K562 (cell line): ENCODE results near the gene CCSER1. TPM values are rescaled to one million over a fixed set of nuclear protein-coding genes. Genes with fewer than 3 reads are reported as not detected.

ENCODE experiments used
- ATAC-seq: fragments of 200-7000 bp; cut with Tn5 transposase; 3 replicates; pipeline ENCODE4 v1.9.1; 2020; ENCODE audit warnings: moderate library complexity
- BruUV-seq: library from RNA; stranded (reverse); fragments of 400-500 nt; replicated peaks from 2 replicates; lab custom pipeline; 2021; lab: Mats Ljungman, UMichigan
- CTCF ChIA-PET: fragments of 300-600 bp; formaldehyde crosslinking; extraction: SDS; loops from one replicate; lab custom pipeline; 2021; ENCODE audit warnings: low intra/inter-chr PET ratio; lab: Yijun Ruan, JAX
- POLR2A ChIA-PET: fragments of 300-600, 350-650 bp; sonication (Branson Sonifier 250); formaldehyde crosslinking; extraction: SDS; loops from one replicate; lab custom pipeline; 2021; ENCODE audit warnings: antibody characterized with exemption, inconsistent platforms; lab: Yijun Ruan, JAX
- DNase-seq, 4 experiments: peaks; one replicate each; pipeline versions ENCODE4 v3.0.0 to v3.0.0-alpha.2; 2011 to 2018; ENCODE audit warnings: low spot score in 3 of 4, mixed read lengths in 3 of 4; ENCODE audit errors: extremely low read depth in 1 of 4
- FAIRE-seq: peaks from 2 replicates; lab custom pipeline; 2011; peaks lifted over from hg19 to GRCh38; lab: Jason Lieb, UNC
- H2AFZ ChIP-seq: 2 replicates; pipeline ENCODE4 v1.6.0; 2011; ENCODE audit warnings: low read depth, low read length, control low read depth, inconsistent platforms
- H3K27ac ChIP-seq: fragments of 200-600 bp; 3 replicates; pipeline ENCODE4 v1.8.0; 2011; ENCODE audit warnings: low read depth, mild to moderate bottlenecking, control low read depth, inconsistent platforms, low read length, moderate library complexity, mixed read lengths; ENCODE audit errors: extremely low read depth
- H3K27me3 ChIP-seq, 2 experiments: fragments of 300-600 bp in 1 of 2; 2 replicates in 1 of 2; 3 replicates in 1 of 2; pipeline versions ENCODE4 v1.6.0 to v1.8.0; 2011; ENCODE audit warnings: inconsistent platforms in 2 of 2, low read length in 2 of 2, mild to moderate bottlenecking in 1 of 2, mixed read lengths in 1 of 2, moderate library complexity in 1 of 2; ENCODE audit not compliant: control insufficient read depth in 2 of 2, insufficient read depth in 2 of 2
- H3K36me3 ChIP-seq: fragments of 300-600 bp; 3 replicates; pipeline ENCODE4 v1.8.0; 2011; ENCODE audit warnings: mild to moderate bottlenecking, low read length, inconsistent platforms; ENCODE audit not compliant: control insufficient read depth, insufficient read depth
- H3K4me1 ChIP-seq, 2 experiments: fragments of 200-600 bp in 1 of 2; replicated peaks in 1 of 2; 2 replicates in 1 of 2; 3 replicates in 1 of 2; pipeline versions ENCODE4 v1.5.1 to v1.8.0; 2011; ENCODE audit warnings: inconsistent platforms in 2 of 2, low read length in 2 of 2, mild to moderate bottlenecking in 1 of 2, mixed read lengths in 1 of 2, moderate library complexity in 1 of 2; ENCODE audit not compliant: control insufficient read depth in 2 of 2, insufficient read depth in 2 of 2
- H3K4me2 ChIP-seq: 2 replicates; pipeline ENCODE4 v1.6.1; 2011; ENCODE audit warnings: low read length, control low read depth, inconsistent platforms, mixed read lengths; ENCODE audit not compliant: insufficient read depth
- H3K4me3 ChIP-seq: fragments of 200-600 bp; sonication (generic), shearing (Covaris generic); 2 replicates; pipeline ENCODE4 v1.5.1; 2016; ENCODE audit warnings: control low read depth, inconsistent platforms
- H3K79me2 ChIP-seq: fragments of 200-600 bp; 3 replicates; pipeline ENCODE4 v1.8.0; 2011; ENCODE audit warnings: low read length, inconsistent platforms; ENCODE audit not compliant: control insufficient read depth, insufficient read depth
- H3K9ac ChIP-seq, 2 experiments: 2 replicates each; pipeline versions ENCODE4 v1.6.0 to v1.6.1; 2011; ENCODE audit warnings: low read depth in 2 of 2, low read length in 2 of 2, control low read depth in 1 of 2, inconsistent platforms in 1 of 2, mild to moderate bottlenecking in 1 of 2, mixed read lengths in 1 of 2; ENCODE audit not compliant: insufficient read depth in 1 of 2
- H3K9me1 ChIP-seq: one replicate; pipeline ENCODE4 v1.6.0; 2011; ENCODE audit warnings: inconsistent platforms, mild to moderate bottlenecking, low read length, moderate library complexity; ENCODE audit not compliant: control insufficient read depth, insufficient read depth
- H3K9me3 ChIP-seq: replicated peaks from 2 replicates; pipeline ENCODE4 v1.5.1; 2011; ENCODE audit warnings: low read depth, low read length, inconsistent platforms; ENCODE audit not compliant: control insufficient read depth, insufficient read depth
- H4K20me1 ChIP-seq: replicated peaks from 2 replicates; pipeline ENCODE4 v1.6.1; 2011; ENCODE audit warnings: low read length, inconsistent platforms, mixed read lengths; ENCODE audit not compliant: control insufficient read depth, insufficient read depth
- WHSC1 ChIP-seq: IDR thresholded peaks from one replicate; pipeline ENCODE4 v1.6.1; 2012; ENCODE audit warnings: low read length, control low read depth, inconsistent platforms
- ZFP30 ChIP-seq: fragments of 250-450 bp; sonication (Bioruptor Pico); IDR thresholded peaks from 2 replicates; pipeline ENCODE4 v1.8.0; 2022; ENCODE audit warnings: moderate library complexity, mild to moderate bottlenecking, inconsistent platforms, borderline replicate concordance
- WGBS: fragments of 100-300 bp; shearing (Covaris generic); methylation state at CpG from one replicate; pipeline ENCODE4 v1.1.6; 2016; ENCODE audit warnings: low coverage, mixed read lengths; ENCODE audit not compliant: insufficient coverage; ENCODE audit errors: missing lambda C conversion rate; 5-methylcytosine and 5-hydroxymethylcytosine counted together
- in situ Hi-C: fragments of 300-500 bp; cut with MboI; formaldehyde crosslinking; loops from 4 replicates; pipeline ENCODE4 v1.15.0; 2018; ENCODE audit warnings: inconsistent platforms, mixed read lengths
- intact Hi-C: fragments of 100-400 bp; cut with micrococcal nuclease; formaldehyde crosslinking; loops from 2 replicates; pipeline ENCODE4 v1.14.2; 2022
- polyA plus RNA-seq, 8 experiments: library from polyadenylated mRNA; depleted of rRNA in 4 of 8; stranded (reverse) in 5 of 8; unstranded in 3 of 8; fragments of >200 nt; fragmentation: Nextera tagmentation in 2 of 8; fragmentation: Illumina TruSeq in 1 of 8; extraction: Ambion mirVana in 2 of 8; extraction: Trizol in 1 of 8; gene quantifications; 2 replicates each; pipeline versions ENCODE4 v1.2.1 to v1.2.3, GENCODE V29; 2011 to 2014; ENCODE audit warnings: inconsistent platforms in 1 of 8, missing spikeins in 1 of 8
- total RNA-seq, 7 experiments: library from RNA; depleted of rRNA in 6 of 7; stranded (reverse); fragments of >200 nt in 6 of 7; fragmentation: Illumina TruSeq in 2 of 7; extraction: Trizol in 2 of 7; gene quantifications; 2 replicates each; pipeline versions ENCODE4 v1.2.1 to v1.2.3, GENCODE V29; 2011 to 2021; ENCODE audit warnings: low replicate concordance in 1 of 7
- TF ChIP-seq, protein P1 (sequence below): fragments of 200-400 bp; formaldehyde crosslinking; IDR thresholded peaks from 2 replicates; pipeline ENCODE4 v1.6.1; 2017; ENCODE audit warnings: mild to moderate bottlenecking, low read depth, low read length, moderate library complexity
- TF ChIP-seq, protein P2 (sequence below): IDR thresholded peaks from 3 replicates; pipeline ENCODE4 v1.6.1; 2011; ENCODE audit warnings: borderline replicate concordance, mild to moderate bottlenecking, moderate library complexity; ENCODE audit not compliant: insufficient read length; ENCODE audit errors: extremely low read depth
- TF ChIP-seq, protein P3 (sequence below): sonication (generic); formaldehyde crosslinking; IDR thresholded peaks from 2 replicates; pipeline ENCODE4 v1.8.0; 2022; ENCODE audit warnings: missing genetic modification reagents, mild to moderate bottlenecking, borderline replicate concordance

Gene CCSER1
- total and polyA plus RNA-seq, 9 of the 15 experiments (the other 6 are each of a cell fraction or from before 2014, with no cell fraction given): not detected

DNA sequence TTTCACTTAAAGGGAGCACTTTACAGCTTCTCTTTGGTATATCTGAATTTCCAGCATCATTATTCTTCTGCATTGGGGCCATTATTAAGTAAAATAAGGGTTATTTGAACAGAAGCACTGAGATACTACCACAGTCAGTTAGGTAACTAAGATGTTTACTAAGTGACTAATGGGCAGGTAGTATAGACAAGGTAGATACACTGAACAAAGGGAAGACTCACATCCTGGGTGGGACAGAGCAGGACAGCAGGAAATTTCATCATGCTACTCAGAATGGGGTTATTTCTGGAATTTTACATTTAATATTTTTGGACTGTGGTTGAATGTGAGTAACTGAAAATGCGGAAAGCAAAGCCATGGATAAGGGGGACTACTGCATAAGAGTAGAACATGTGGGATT lies 316.0 kb downstream of the CCSER1 start:
- Histone ChIP-seq H3K4me2 (no peak overlapping the region), H3K27ac (no peak overlapping the region), H3K4me3 (no peak overlapping the region), H3K27me3 (no peaks in the 10 kb centered on the region), H3K4me1 (no peaks in the 10 kb centered on the region), H3K36me3 (no peaks in the 10 kb centered on the region), H3K9ac (no peak overlapping the region), H3K79me2 (no peaks in the 10 kb centered on the region), H4K20me1 (no peaks in the 10 kb centered on the region), H2AFZ (no peak overlapping the region), H3K9me1 (no peaks in the 10 kb centered on the region), H3K9me3 (no peaks in the 10 kb centered on the region)
- ATAC-seq (no peak), DNase-seq (no peak)
- in situ Hi-C loops (no loop called here), intact Hi-C loops (no loop called here)
- ChIA-PET CTCF (no interaction called here), POLR2A (no interaction called here)
- BruUV-seq: no TSS peak
- TF ChIP-seq, protein P1, sequence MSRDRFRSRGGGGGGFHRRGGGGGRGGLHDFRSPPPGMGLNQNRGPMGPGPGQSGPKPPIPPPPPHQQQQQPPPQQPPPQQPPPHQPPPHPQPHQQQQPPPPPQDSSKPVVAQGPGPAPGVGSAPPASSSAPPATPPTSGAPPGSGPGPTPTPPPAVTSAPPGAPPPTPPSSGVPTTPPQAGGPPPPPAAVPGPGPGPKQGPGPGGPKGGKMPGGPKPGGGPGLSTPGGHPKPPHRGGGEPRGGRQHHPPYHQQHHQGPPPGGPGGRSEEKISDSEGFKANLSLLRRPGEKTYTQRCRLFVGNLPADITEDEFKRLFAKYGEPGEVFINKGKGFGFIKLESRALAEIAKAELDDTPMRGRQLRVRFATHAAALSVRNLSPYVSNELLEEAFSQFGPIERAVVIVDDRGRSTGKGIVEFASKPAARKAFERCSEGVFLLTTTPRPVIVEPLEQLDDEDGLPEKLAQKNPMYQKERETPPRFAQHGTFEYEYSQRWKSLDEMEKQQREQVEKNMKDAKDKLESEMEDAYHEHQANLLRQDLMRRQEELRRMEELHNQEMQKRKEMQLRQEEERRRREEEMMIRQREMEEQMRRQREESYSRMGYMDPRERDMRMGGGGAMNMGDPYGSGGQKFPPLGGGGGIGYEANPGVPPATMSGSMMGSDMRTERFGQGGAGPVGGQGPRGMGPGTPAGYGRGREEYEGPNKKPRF: no peak
- TF ChIP-seq, protein P2, sequence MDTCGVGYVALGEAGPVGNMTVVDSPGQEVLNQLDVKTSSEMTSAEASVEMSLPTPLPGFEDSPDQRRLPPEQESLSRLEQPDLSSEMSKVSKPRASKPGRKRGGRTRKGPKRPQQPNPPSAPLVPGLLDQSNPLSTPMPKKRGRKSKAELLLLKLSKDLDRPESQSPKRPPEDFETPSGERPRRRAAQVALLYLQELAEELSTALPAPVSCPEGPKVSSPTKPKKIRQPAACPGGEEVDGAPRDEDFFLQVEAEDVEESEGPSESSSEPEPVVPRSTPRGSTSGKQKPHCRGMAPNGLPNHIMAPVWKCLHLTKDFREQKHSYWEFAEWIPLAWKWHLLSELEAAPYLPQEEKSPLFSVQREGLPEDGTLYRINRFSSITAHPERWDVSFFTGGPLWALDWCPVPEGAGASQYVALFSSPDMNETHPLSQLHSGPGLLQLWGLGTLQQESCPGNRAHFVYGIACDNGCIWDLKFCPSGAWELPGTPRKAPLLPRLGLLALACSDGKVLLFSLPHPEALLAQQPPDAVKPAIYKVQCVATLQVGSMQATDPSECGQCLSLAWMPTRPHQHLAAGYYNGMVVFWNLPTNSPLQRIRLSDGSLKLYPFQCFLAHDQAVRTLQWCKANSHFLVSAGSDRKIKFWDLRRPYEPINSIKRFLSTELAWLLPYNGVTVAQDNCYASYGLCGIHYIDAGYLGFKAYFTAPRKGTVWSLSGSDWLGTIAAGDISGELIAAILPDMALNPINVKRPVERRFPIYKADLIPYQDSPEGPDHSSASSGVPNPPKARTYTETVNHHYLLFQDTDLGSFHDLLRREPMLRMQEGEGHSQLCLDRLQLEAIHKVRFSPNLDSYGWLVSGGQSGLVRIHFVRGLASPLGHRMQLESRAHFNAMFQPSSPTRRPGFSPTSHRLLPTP: no peak
- TF ChIP-seq ZFP30 (CRISPR knock-in tag): no peak
- TF ChIP-seq, protein P3, sequence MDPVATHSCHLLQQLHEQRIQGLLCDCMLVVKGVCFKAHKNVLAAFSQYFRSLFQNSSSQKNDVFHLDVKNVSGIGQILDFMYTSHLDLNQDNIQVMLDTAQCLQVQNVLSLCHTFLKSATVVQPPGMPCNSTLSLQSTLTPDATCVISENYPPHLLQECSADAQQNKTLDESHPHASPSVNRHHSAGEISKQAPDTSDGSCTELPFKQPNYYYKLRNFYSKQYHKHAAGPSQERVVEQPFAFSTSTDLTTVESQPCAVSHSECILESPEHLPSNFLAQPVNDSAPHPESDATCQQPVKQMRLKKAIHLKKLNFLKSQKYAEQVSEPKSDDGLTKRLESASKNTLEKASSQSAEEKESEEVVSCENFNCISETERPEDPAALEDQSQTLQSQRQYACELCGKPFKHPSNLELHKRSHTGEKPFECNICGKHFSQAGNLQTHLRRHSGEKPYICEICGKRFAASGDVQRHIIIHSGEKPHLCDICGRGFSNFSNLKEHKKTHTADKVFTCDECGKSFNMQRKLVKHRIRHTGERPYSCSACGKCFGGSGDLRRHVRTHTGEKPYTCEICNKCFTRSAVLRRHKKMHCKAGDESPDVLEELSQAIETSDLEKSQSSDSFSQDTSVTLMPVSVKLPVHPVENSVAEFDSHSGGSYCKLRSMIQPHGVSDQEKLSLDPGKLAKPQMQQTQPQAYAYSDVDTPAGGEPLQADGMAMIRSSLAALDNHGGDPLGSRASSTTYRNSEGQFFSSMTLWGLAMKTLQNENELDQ: no peak
- no peak for TF ChIP-seq WHSC1
- TF ChIP-seq, all 486 proteins: peak for 0
- WGBS: 0% methylated on average over 1 of the region's 1 CpG
- FAIRE-seq: no peak
